ENCODE results near the gene PANX1.

GRCh38 chr11:94149431-94150017 lies 20.9 kb downstream of the PANX1 start:
- TF ChIP-seq CTCF (IDR thresholded peaks at IDR 0.05; ENCODE audit: low read length) (no peak), EZH2 (IDR thresholded peaks at IDR 0.05; ENCODE audit: borderline replicate concordance, low read length) (no peak)

All from OCI-LY1 (cell line).